Measurements from ENCODE around the gene DUSP5.

Gene DUSP5

DNA sequence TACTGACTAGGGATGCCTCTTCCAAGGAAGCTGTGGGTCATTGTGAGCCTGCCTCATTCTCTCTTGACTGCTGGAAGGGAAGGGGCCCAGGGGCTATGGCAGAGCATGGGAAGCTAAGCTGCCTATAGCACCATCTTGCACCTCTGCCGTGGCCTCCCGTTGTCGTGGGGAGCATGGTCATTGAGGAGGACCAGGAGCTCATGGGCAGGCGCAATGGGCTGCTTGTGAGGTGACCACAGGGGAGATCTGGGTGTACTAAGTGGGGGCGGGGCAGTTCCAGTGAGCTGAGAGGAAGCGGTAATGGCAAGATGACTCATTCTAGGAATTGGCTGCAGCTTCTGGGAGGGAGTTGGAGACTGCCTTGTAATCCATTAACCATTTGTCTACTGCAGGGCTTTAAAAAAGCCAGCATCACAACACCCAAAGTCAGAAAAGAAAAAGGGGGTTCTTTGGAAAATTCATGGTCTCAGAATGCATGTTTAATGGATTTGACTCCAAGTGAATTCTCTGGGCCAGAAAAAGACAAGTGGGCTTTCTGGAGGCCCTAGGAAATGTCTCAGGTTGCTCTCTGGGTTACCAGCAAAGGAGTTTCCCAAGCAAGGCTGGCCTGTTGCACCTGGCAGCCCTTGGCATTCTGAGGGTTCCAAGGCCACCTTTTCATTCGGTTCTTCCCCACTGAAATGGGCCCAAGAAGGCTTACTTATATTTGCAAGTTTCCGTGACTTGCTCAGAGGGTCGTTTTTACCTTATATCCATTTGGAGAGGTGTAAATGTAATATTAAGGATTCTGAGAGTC is 3.6 kb downstream of the DUSP5 start:
- no peak for DNase-seq

DNA sequence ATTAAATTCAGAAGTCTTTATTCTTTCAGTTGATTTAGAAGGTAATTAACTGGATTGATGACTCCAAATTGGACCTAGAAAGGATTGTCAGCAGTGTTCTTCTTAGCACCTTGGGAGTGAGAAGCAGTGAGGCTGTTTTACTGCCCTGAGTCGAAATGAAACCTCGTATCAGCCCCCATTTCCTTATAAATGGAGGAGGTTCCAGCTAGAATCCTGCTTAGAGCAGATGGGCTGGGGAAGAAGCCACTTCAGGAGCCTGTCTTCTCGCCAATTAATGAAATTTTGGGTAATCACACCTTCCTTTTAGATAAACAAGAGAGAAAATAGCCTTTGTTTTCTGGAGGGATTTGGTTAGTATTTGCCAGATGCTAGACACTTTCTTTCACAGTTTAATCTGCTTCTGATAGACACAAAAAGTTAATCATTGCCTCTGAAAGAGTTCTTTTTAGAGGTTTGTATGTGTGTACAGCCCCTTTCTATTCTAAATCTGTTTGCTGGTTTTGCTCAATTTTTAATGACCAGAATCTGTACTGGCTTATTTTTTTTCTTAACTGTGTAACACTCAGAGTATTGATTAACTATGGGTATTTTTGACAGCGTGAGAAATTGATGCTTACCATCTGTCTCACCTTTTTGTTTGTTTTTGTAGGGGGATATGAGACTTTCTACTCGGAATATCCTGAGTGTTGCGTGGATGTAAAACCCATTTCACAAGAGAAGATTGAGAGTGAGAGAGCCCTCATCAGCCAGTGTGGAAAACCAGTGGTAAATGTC is 4.6 kb downstream of the DUSP5 start:
- DNase-seq, result no peak

DNA sequence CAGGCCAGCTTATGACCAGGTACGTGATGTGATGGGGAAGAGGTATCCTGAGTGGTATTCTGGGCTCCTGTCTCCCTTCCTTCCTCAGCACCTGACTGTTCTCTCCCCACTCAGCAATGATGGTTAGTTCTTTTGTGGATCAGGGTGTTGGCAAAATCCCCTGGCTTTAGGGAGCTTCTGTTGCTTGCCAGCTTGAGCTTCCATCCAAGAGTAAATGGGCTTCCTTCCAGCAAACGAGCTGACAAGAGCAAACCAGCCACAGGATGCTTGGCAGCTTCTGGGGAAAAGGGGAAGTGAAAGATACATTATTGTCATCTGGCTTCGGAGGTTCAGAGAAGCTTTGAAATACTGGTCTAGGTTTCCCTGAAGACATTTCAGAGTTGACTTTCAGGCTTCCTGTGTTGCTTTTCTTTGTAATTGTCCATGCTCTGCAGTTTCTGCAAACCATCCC is 5.2 kb downstream of the DUSP5 start:
- DNase-seq, result peak; percentile 25

DNA sequence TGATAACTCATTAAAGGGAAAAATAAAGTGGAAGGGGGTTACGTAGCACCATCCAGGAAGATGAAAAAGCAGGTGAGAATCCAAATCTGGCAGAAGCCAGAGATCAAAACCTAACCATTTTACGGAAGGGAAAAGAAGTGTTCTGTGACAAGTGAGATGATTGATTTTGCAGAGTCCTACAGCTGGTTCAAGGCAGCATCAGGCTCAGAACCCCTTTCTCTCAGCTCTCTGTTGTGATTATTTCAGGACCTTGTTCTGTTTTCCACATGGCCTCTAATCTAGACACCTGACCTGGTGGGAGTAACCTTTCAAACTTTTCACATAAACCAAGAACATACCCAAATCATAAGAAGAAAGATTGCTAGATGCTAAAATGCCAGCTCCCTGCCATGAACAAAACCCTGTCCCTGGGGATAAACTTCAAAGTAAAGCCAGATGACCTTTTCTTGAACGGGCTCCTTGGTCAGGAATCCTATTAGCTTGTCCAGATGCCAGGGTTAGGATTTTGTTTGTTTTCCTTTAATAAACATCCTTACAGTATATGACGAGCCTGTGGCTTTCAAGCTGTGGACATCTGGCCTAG is 5.9 kb downstream of the DUSP5 start:
- no peak for DNase-seq

DNA sequence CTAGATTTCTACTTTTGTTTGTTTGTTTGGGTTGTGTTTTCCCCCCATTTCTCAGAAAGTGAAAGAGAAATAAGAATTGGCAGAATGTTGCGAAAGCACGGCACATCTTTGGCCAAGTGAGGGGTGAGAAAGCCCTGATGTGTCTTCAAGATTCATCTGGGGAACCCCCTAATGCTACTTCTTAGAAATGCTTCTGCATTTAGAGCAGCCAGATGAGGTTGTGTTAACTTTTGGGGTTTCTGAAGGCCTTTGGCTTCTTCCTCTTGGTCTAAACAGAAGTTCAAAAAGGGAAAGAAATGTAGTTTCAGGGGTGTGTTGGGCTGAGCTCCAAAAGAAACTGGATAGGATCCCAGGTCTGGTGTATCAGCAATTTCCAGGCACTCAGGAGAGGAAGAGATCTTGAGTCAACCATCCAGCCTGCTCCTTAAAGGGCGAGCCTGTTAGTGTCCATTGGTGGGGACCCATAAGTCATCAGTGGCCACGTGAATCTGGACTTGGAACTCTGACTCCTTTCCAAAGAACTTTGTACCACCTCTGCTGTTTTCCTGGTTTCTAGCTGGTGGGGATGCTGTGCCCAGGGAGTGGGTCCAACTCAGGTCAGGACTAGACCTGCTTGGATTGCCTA is 6.5 kb downstream of the DUSP5 start:
- DNase-seq, result no peak

DNA sequence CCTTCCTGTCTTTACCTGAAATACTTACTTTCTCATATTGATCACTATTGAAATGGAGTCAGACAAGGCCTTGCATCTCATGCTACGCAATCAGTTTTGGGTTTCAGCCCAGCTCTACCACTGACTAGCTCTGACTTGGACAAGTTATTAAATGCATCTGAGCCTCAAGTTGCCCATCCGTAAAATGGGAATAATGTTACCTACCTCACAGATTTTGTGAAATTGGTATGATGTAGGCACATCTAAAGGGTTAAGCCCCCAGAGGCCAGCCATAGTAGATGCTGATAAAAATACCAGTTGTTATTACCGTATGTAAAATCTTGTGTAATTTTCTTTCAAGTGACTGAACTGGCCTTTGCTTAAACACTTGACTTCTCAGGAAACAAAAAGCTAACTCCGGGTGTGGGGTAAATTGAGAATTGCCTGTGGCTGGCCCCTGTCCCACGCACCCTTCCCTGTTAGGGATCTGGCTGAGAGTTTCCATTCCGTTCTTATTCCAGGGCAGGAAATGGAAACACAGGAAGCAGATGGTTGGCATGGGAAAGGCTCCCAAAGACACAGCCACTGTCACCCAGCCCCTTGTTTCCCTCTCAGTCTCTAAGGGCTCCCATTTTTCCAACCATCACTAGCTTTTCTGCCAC is 7.5 kb downstream of the DUSP5 start:
- no peak for DNase-seq

DNA sequence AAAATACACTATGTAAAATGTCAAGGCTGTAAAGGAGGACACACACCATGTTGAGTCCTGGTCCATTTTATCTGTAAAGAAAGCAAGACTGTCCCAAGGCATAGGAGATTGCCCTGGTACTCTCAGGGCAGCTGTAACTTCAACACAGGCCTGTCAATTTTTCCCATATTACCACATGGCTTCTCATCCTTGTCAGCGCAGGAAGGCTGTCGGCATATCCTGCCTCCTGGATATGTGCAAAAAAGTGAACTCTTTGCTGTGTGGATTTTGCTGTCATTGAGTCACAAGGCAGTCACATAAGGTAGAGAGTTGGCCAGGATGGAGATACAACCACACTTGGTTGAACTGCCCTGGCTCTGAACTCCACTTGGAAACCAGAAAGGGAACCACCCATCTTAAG is 8.7 kb downstream of the DUSP5 start:
- DNase-seq, result no peak

DNA sequence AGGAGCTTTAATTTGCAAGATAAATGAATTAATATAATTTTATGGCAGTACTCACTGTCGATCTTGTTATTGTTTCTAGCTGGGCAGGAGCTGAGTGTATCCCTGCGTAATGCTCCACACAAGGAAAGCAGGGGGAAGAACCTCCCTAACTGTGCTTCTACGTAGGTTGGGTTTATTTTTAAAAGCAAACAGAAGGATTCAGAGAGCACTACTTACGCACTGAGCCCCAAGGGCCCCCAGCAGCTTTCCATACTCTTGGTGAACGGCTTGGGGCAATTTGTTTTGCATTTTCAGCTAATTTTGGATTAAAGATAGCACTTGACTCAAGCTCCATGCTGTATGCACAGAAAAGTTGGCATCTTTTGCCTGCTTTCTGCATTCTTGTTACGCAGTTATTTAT is 9.6 kb downstream of the DUSP5 start:
- no peak for DNase-seq

DNA sequence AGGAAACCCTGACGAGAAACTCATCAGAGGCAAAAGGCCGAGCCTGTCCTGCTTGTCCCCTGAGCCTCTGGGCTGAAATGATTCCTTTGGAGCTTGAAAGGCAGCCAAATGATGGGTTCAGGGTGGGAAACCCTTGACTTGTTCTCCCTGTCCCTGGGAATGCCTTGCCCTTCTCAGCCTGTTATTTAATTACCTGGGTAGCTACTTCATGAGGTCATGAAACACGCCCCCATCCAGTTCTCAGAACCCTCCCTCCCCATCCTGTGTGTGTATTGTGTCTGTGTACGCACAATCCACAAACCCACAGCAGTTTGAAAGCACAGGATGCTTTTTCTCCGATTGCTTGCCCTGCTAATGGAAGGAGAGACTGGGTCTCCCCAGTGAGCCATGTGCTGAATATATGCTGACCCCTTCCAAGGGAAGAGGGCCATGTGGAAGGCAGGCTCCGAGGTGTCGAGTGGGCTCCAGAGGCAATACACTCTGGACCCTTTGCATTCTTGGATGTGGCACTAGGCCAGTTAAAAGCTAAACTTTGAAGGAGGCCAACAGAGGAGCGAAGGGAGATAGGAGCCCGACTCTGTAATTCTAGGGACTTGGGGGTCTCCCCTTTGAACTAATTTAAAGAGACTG is 10.6 kb downstream of the DUSP5 start:
- no peak for DNase-seq

DNA sequence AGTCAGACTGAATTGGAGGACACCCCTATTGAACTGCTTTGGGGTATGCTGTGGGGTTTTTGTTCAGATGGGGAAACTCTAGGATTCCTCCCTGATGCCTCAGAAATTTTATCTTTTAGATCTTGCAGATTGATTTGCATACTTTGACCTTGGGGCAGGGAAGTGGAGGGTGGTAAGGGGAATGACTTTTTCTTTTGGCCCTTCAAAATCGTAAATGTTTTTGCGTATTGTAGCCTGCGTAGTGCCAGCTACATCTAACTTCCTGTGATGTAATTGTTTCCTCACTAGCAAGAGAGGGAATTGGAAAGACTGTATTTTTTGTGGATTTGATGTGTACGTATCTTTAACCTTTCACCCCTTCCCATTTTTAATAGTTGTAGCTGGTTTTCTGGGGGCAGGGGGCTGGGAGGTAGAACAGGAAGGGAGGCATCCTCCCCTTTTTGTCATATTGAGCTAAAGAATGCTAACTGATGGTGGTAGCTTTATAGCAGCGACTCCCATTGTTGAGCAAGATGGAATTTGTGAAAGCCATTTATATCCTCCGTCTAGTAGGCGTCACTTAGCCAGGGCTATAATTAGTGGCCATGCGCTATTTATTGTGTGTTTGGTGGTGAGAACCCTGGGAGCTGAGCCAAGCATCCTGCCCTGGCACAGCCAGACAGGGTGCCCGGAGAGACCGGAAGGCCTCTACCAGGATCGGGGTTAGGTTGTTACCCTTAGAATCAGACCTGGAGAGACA is 11.3 kb downstream of the DUSP5 start:
- peak; percentile 72 for DNase-seq

DNA sequence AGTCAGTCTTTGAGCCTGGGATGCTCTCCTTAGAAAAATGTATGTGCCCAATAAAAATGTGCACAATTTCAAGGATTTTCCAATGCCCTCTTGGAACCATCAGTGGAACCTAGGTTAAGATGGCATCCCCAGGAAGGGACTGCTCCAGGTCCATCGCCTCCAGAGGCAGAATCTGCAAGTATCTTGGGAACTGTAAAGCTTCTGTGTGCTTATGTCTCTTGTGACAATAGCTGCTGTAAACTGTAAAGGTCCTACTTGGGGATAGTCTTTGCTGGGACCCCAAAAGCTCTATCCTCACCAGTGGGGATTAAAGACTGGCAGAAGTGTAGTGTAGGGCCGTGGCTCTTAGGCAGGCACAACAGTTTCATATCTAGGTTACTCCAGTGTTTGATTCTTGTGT is 11.9 kb downstream of the DUSP5 start:
- no peak for DNase-seq

DNA sequence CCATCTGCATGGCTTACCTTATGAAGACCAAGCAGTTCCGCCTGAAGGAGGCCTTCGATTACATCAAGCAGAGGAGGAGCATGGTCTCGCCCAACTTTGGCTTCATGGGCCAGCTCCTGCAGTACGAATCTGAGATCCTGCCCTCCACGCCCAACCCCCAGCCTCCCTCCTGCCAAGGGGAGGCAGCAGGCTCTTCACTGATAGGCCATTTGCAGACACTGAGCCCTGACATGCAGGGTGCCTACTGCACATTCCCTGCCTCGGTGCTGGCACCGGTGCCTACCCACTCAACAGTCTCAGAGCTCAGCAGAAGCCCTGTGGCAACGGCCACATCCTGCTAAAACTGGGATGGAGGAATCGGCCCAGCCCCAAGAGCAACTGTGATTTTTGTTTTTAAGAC is 12.4 kb downstream of the DUSP5 start:
- DNase-seq, result no peak

DNA sequence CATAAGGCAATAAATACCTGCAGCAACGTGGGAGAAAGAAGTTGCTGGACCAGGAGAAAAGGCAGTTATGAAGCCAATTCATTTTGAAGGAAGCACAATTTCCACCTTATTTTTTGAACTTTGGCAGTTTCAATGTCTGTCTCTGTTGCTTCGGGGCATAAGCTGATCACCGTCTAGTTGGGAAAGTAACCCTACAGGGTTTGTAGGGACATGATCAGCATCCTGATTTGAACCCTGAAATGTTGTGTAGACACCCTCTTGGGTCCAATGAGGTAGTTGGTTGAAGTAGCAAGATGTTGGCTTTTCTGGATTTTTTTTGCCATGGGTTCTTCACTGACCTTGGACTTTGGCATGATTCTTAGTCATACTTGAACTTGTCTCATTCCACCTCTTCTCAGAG is 13.0 kb downstream of the DUSP5 start:
- no peak for DNase-seq

DNA sequence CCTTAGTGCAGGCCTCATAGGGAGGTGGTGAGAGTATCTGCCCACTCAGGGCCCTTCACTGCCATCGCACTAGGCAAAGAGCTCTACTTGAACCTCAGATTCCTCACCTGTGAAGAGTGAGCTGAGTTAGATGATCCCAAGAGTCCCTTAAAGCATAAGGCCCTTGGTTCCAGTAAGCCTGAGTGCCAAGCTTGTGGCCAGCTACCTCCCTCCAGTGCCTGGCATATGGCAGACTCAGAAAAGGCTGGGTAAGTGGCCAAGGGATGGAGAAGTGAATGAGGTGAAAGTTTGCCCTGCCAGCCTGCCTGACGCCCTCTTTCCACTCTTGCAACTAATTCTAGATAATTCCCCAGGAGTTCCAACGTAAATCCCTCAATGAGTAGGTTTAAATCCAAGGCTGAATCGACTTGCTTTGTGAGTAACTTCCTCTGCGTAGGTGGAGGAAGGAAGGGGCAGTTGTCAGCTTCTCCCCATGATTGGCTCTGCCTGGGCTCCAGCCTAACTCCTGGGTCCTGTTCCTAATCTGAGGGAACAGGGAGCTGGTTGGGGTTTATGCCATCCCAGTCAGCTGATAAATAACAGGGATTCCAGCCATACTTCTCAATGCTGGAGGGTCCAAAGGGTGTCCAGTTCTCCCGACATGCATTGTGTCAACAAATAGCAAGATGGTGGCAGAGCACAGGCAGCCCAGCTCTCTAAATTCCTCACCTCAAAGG is 14.2 kb downstream of the DUSP5 start:
- no peak for DNase-seq

DNA sequence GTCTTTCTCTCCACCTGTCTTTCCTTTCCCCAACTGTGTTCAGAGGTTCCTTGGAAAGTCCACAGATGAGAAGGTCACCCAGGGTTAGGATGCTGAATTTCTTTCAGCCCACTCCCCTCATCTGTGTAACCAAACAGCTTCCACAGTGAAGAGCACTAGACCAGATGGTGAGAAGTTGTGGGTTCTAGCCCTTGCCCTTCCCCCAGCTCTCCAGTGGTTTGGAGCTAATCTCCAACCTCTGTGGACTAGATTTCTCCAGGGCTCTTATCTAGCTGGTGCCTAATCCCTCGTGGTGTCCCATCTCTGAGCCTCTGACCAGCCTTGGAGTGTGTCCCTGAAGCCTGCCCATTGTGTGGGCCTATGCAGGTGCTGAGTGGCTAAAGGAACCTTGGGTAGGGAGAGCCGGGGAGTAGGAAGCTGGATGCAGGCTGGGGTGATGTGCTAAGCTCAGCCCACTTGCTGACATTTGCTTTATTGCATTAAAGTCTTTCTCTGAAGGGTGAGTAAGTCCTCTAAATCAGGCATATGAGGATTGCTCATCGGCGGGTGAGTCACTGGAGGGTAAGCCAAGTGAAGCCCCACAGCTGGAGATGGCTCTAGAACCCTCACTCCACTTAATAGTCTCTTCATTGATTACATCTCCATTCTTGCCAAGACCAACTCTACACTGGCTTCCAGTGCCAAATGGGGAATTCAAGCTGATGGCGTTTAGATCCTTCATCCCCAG is 14.9 kb downstream of the DUSP5 start:
- DNase-seq, result no peak

DNA sequence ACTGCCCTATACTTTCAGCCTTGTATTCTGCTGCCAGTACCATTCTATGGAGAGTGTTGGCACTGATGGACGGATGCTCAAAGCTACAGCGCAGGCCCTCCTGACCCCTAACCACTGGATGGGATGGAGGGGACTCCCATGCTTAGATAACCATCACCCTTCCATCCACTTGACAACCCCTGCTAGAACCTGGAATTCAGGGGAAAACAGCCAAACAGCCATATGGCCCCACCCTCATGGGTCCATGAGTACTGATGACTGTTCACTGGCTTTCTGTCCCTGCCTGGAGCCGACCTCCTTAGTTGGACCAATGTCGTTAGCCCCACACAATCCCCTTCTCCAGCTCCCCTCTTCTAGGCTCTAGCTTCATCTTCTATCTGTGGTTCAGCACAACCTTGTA is 16.2 kb downstream of the DUSP5 start:
- DNase-seq, result no peak

DNA sequence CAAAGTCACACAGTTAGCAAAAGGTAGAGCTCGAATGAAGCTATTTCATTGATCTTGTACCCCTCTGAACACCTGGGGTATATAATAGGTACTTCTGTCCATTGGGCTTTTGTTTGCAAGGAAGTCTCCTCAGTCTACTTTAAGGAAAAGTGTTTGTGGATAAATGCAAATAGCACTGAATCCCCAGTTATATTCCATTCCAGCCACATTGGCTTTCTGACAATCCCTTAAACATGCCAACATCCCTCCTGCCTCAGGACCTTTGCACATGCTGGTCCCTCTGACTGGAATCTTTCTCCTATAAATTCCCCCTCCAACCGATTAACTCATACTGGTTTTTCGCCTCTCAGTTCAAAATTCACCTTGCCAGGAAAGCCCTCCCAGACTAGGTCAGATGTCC is 17.1 kb downstream of the DUSP5 start:
- DNase-seq, result no peak

DNA sequence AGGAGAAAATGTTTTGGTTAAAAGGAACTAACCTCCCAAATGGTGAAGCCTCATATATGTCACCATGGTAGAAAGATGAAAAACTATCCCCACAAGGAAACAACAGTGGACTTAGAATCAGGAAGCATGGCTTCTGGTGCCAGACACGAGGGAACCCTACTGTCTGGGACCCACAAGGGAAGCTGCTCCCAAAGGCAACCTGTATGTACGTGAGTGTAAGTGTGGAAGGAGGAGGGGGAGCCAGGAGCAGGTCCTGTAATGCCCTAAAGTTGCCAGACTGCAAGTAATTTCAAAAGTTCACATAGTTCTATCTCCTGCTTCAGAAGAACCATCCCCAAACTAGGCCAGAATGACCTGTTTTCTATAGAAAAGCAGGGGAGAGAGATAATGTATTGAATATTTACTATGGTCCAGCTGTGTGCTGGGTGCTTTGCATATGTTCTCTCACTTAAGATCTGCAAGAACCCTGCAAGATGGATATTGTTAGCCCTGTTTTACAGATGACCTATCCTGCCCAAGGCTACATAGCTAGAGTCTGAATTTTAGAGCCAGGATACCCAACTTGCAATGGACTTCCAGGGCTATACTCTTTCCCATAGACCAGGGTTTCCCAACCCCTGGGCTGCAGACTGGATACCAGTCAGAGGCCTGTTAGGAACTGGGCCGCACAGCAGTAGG is 19.2 kb downstream of the DUSP5 start:
- no peak for DNase-seq

DNA sequence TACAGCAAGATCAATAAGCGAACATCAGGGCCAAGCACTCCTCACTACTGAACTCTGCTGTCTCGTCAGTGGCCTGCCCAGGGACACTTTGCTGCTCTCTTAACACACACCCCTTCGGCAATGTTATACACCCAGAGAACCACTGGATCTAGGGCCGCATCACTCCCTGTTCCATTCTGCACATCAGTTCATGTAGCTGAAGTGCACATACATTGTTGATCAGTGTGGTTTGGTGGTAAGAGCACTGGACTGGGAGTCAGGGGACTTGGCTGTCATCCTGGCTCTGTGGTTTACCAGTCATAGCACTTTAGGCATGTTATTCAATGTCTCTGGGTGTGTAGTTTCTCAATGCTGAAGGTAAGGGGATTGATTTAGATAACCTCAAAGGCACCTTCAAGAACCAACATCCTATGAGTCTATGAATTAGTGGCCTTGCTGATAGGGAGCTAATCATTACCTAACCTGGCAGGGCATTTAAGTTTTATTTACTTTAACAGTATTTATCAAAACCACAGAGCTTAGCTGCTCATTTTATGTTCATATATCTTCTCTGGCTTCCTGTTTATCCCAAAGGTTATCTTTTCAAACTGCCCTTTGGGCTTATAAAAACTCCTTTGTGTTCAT is 24.8 kb downstream of the DUSP5 start:
- no peak for DNase-seq
